A549 (cell line): ENCODE measurements around the gene ORM1. TPM values are rescaled to one million over a fixed set of nuclear protein-coding genes. Genes with fewer than 3 reads are reported as not detected.
A peak's percentile ranks its signal among the peaks of the same experiment; 100 is the strongest.

Experiments used
- ATAC-seq, 2 experiments: fragments of 200-7000 bp in 1 of 2; fragments of >200 bp in 1 of 2; cut with Nextera tagmentation in 1 of 2; cut with Tn5 transposase in 1 of 2; 3 replicates each; pipeline versions ENCODE4 v1.8.0 to v1.9.1; 2018 to 2020; ENCODE audit warnings: mild to moderate bottlenecking in 1 of 2, moderate library complexity in 1 of 2
- CTCF ChIA-PET: fragments of 300-600 bp; sonication (Branson Sonifier 250); formaldehyde crosslinking; extraction: SDS; loops from one replicate; lab custom pipeline; 2021; ENCODE audit warnings: antibody characterized with exemption, inconsistent platforms; lab: Yijun Ruan, JAX
- POLR2A ChIA-PET: fragments of 350-600 bp; formaldehyde crosslinking; extraction: SDS; loops from one replicate; lab custom pipeline; 2021; ENCODE audit warnings: antibody characterized with exemption, inconsistent platforms; lab: Yijun Ruan, JAX
- DNase-seq, 2 experiments: peaks; one replicate each; pipeline versions ENCODE4 v3.0.0 to v3.0.0-alpha.2; 2011 to 2016; ENCODE audit warnings: low read depth in 1 of 2, low spot score in 1 of 2
- FAIRE-seq: peaks from 2 replicates; lab custom pipeline; 2011; peaks lifted over from hg19 to GRCh38; lab: Jason Lieb, UNC
- H3K27ac ChIP-seq, 2 experiments: fragments of >200 bp; sonication (Bioruptor Twin); formaldehyde crosslinking; 3 replicates each; pipeline ENCODE4 v1.5.1; 2016 to 2017
- H3K4me1 ChIP-seq: fragments of >200 bp; sonication (Bioruptor Twin); formaldehyde crosslinking; 3 replicates; pipeline ENCODE4 v1.6.1; 2016
- H3K4me2 ChIP-seq: fragments of >200 bp; sonication (Bioruptor Twin); formaldehyde crosslinking; 3 replicates; pipeline ENCODE4 v1.6.1; 2016
- H3K4me3 ChIP-seq: fragments of >200 bp; sonication (Bioruptor Twin); formaldehyde crosslinking; 3 replicates; pipeline ENCODE4 v1.5.1; 2016
- H3K9me3 ChIP-seq: fragments of >200 bp; sonication (Bioruptor Twin); formaldehyde crosslinking; 3 replicates; pipeline ENCODE4 v1.6.1; 2016
- BHLHE40 ChIP-seq: IDR thresholded peaks from 2 replicates; pipeline ENCODE4 v1.6.1; 2012; ENCODE audit warnings: low read depth, low read length, inconsistent platforms
- CBX8 ChIP-seq: fragments of 200-600 bp; sonication (generic); IDR thresholded peaks from 2 replicates; pipeline ENCODE4 v1.6.1; 2016
- CEBPB ChIP-seq, 2 experiments: fragments of >200 bp in 1 of 2; sonication (Bioruptor Twin) in 1 of 2; formaldehyde crosslinking in 1 of 2; IDR thresholded peaks; 2 replicates each; pipeline ENCODE4 v1.6.1; 2012 to 2016
- CHD4 ChIP-seq: fragments of 200-600 bp; sonication (generic); IDR thresholded peaks from 2 replicates; pipeline ENCODE4 v1.6.1; 2016; ENCODE audit warnings: antibody characterized with exemption, mild to moderate bottlenecking, borderline replicate concordance
- EHMT2 ChIP-seq: fragments of 200-600 bp; sonication (generic); IDR thresholded peaks from 2 replicates; pipeline ENCODE4 v1.6.1; 2016; ENCODE audit warnings: antibody characterized with exemption, low read depth, mild to moderate bottlenecking, moderate library complexity
- FOSL2 ChIP-seq, 2 experiments: fragments of 450-650 bp in 1 of 2; fragments of >200 bp in 1 of 2; sonication (Bioruptor Twin) in 1 of 2; formaldehyde crosslinking; IDR thresholded peaks; 2 replicates each; pipeline versions ENCODE4 v1.5.0 to v1.6.1; 2016 to 2020; ENCODE audit warnings: mild to moderate bottlenecking in 1 of 2, moderate library complexity in 1 of 2
- GATA3 ChIP-seq: IDR thresholded peaks from 2 replicates; pipeline ENCODE4 v1.6.1; 2012; ENCODE audit warnings: borderline replicate concordance
- HDAC2 ChIP-seq: fragments of 200-600 bp; sonication (generic); IDR thresholded peaks from 2 replicates; pipeline ENCODE4 v1.6.1; 2016
- HOXB13 ChIP-seq: fragments of 250-450 bp; sonication (Bioruptor Pico); IDR thresholded peaks from 2 replicates; pipeline ENCODE4 v1.5.0; 2020; ENCODE audit warnings: low read depth, mild to moderate bottlenecking, moderate library complexity
- HOXB5 ChIP-seq: fragments of 250-450 bp; sonication (Bioruptor Pico); IDR thresholded peaks from 2 replicates; pipeline ENCODE4 v1.5.0; 2020; ENCODE audit warnings: mild to moderate bottlenecking, moderate library complexity
- JUNB ChIP-seq: fragments of >200 bp; sonication (Bioruptor Twin); formaldehyde crosslinking; IDR thresholded peaks from 2 replicates; pipeline ENCODE4 v1.6.1; 2016
- KDM1A ChIP-seq: fragments of 200-600 bp; sonication (generic); IDR thresholded peaks from 2 replicates; pipeline ENCODE4 v1.6.1; 2016; ENCODE audit warnings: low read depth, mild to moderate bottlenecking
- KDM5A ChIP-seq: fragments of 200-600 bp; sonication (generic); IDR thresholded peaks from 2 replicates; pipeline ENCODE4 v1.6.1; 2016; ENCODE audit warnings: antibody characterized with exemption, mild to moderate bottlenecking
- MAFK ChIP-seq: fragments of 450-650 bp; IDR thresholded peaks from 2 replicates; pipeline ENCODE4 v1.6.1; 2014; ENCODE audit not compliant: partially characterized antibody
- MAZ ChIP-seq: fragments of 150-350 bp; IDR thresholded peaks from 2 replicates; pipeline ENCODE4 v1.6.1; 2014; ENCODE audit warnings: antibody characterized with exemption, low read depth, low read length, borderline replicate concordance
- MYC ChIP-seq: IDR thresholded peaks from 2 replicates; pipeline ENCODE4 v1.6.1; 2012; ENCODE audit warnings: mild to moderate bottlenecking, inconsistent platforms, low read length, improper control_type of control experiment, borderline replicate concordance
- POLR2A ChIP-seq: IDR thresholded peaks from 2 replicates; pipeline ENCODE4 v1.6.1; 2012; ENCODE audit warnings: mild to moderate bottlenecking, low read length
- POLR2AphosphoS2 ChIP-seq: conservative IDR thresholded peaks from 2 replicates; pipeline ENCODE4 v1.6.1; 2012; ENCODE audit warnings: low read length, improper control_type of control experiment, inconsistent platforms
- RFX5 ChIP-seq: fragments of 450-650 bp; IDR thresholded peaks from 2 replicates; pipeline ENCODE4 v1.7.1; 2014; ENCODE audit warnings: antibody characterized with exemption, mild to moderate bottlenecking, moderate library complexity
- RNF2 ChIP-seq: fragments of 200-600 bp; sonication (generic); IDR thresholded peaks from 2 replicates; pipeline ENCODE4 v1.6.1; 2016; ENCODE audit warnings: low read depth, mild to moderate bottlenecking, antibody characterized with exemption, moderate library complexity, borderline replicate concordance
- TFCP2L1 ChIP-seq: fragments of 250-450 bp; sonication (Bioruptor Pico); IDR thresholded peaks from 2 replicates; pipeline ENCODE4 v1.5.0; 2021; ENCODE audit warnings: mild to moderate bottlenecking
- ZSCAN20 ChIP-seq: fragments of 250-450 bp; sonication (Bioruptor Pico); IDR thresholded peaks from 2 replicates; pipeline ENCODE4 v1.8.0; 2022; ENCODE audit warnings: mild to moderate bottlenecking, moderate library complexity
- WGBS: methylation state at CpG from one replicate; pipeline ENCODE4 v1.1.6; 2017; ENCODE audit errors: missing lambda C conversion rate; 5-methylcytosine and 5-hydroxymethylcytosine counted together
- polyA plus RNA-seq, 4 experiments: library from polyadenylated mRNA; depleted of rRNA in 3 of 4; stranded (reverse); fragments of >200 nt; fragmentation: RNase III in 1 of 4; extraction: RNeasy Plus Mini Kit Qiagen cat#74134 plus additional on column Dnase treatment in 1 of 4; gene quantifications; 2 replicates in 3 of 4; 3 replicates in 1 of 4; pipeline ENCODE4 v1.2.3, GENCODE V29; 2011 to 2017
- TF ChIP-seq, protein P1 (sequence below): fragments of >200 bp; sonication (Bioruptor Twin); formaldehyde crosslinking; IDR thresholded peaks from 3 replicates; pipeline ENCODE4 v1.6.1; 2016
- TF ChIP-seq, protein P2 (sequence below): fragments of >200 bp; sonication (Bioruptor Twin); formaldehyde crosslinking; IDR thresholded peaks from 3 replicates; pipeline ENCODE4 v1.5.1; 2016
- TF ChIP-seq, protein P3 (sequence below): fragments of 250-450 bp; sonication (Bioruptor Pico); IDR thresholded peaks from 2 replicates; pipeline ENCODE4 v1.5.0; 2020; ENCODE audit warnings: low read depth, mild to moderate bottlenecking, moderate library complexity
- TF ChIP-seq, protein P4 (sequence below): fragments of 200-600 bp; sonication (generic); IDR thresholded peaks from 2 replicates; pipeline ENCODE4 v1.6.1; 2016; ENCODE audit warnings: antibody characterized with exemption, mild to moderate bottlenecking, moderate library complexity
- TF ChIP-seq, protein P5 (sequence below): IDR thresholded peaks from 2 replicates; pipeline ENCODE4 v1.6.1; 2012

ORM1 gene
- polyA plus RNA-seq, 2 of the 4 experiments (the other 2 are of a cell fraction), result 0.12 to 0.19 TPM

DNA sequence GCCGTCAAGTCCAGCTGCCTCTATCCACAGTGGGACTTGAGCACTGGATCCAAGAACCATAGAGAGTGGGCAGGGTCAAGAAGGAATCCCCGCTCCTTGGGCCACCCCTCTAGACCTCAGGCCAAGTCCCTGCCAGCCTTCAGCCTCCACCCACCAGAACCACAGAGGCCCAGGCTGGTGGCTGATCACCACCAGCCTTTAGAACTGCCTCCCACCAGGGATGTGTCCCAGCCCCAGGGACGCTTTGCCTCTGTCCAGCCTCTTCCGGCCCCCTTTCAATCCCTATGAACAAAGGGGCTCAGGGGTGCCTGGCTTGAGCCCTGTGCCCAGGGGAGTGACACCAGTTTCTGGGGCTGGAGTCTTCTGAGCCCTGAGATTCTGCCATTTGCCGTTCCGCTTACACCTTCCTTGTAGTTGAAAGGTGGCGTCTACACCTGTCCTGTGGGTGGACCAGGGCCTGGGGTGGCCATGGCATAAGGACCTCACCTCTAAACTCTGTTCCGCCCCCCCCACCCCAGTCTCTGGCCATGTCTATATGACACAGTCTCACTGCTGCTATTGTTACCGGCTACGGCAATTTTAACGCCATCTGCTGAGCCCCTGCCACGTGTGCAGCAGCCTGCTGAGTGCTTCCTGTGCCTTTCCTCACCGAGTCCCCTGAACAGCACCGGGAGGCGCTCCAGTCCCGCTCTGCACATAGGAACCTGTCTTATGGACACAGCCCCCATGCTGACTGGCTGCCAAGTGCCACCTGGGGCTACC, 35.7 kb upstream of the ORM1 start:
- H3K4me3 ChIP-seq, result no peak overlapping the region
- DNase-seq, result no peak
- TF ChIP-seq FOSL2 (IDR thresholded peaks at IDR 0.05) (no peak), FOSL2 (CRISPR knock-in tag; IDR thresholded peaks at IDR 0.05) (no peak), POLR2A (no peak), BHLHE40 (no peak), MAFK (no peak), GATA3 (no peak), ZSCAN20 (no peak), CBX8 (no peak), MAZ (no peak), KDM1A (no peak), CHD4 (no peak), JUNB (no peak), CEBPB (IDR thresholded peaks at IDR 0.05) (no peak)
- TF ChIP-seq, protein P1, sequence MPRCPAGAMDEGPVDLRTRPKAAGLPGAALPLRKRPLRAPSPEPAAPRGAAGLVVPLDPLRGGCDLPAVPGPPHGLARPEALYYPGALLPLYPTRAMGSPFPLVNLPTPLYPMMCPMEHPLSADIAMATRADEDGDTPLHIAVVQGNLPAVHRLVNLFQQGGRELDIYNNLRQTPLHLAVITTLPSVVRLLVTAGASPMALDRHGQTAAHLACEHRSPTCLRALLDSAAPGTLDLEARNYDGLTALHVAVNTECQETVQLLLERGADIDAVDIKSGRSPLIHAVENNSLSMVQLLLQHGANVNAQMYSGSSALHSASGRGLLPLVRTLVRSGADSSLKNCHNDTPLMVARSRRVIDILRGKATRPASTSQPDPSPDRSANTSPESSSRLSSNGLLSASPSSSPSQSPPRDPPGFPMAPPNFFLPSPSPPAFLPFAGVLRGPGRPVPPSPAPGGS, result no peak
- H3K4me2 ChIP-seq, result peak overlapping the region; percentile 49; the same call in 1 of the 3 replicates
- 91% methylated on average over 16 of the region's 16 CpGs for WGBS
- ChIA-PET POLR2A (interaction anchor here (0.9 kb wide), 1 partner anchor 205 kb away, joined by 3 read pairs; no protein-coding TSS in a partner anchor), CTCF (interaction anchor here (0.6 to 10.0 kb wide), 12 partner anchors 8 to 631 kb away, joined by 3 to 191 read pairs (median 6); partner anchors contain the start of genes AMBP and COL27A1)
- FAIRE-seq, result no peak
- H3K27ac ChIP-seq, result peak overlapping the region; percentile 70 to 88
- no peaks in the 10 kb centered on the region for H3K9me3 ChIP-seq
- peaks cover 67% of the 10 kb centered on the region for H3K4me1 ChIP-seq
- no peak for ATAC-seq

DNA sequence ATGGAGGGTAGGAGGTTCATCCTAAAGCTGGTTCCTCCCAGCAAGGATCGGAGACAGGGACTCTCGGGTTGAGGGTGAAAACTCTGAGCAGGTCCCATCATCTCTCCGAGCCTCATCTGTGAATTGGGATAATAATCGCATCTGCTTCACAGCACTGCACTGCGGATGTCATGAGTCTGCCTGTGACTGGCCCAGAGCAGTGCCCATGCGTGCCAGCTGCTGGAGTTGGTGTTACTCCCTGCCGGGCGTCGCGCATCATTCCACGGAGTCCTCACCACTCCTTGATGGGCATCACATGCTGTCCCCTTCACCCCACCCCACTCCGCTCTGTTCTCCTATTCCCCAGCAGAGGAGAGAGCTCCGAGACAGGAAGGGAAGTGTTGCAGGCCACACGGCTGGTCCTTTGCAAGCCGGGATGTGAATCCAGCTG, 35.1 kb upstream of the ORM1 start:
- Histone ChIP-seq H3K9me3 (no peaks in the 10 kb centered on the region), H3K27ac (peak overlapping the region; percentile 70 to 88), H3K4me1 (peaks cover 61% of the 10 kb centered on the region), H3K4me2 (peak overlapping the region; percentile 49), H3K4me3 (no peak overlapping the region)
- DNase-seq (no peak), FAIRE-seq (no peak), ATAC-seq (peak; percentile 14 to 32; a peak in 5 of 6 replicates)
- TF ChIP-seq TFCP2L1 (CRISPR knock-in tag) (no peak), GATA3 (no peak), MAZ (no peak), RNF2 (no peak), BHLHE40 (no peak), HDAC2 (no peak), EHMT2 (no peak), MYC (no peak), HOXB5 (no peak), POLR2A (no peak), HOXB13 (CRISPR knock-in tag) (no peak), POLR2AphosphoS2 (no peak), RFX5 (no peak), FOSL2 (IDR thresholded peaks at IDR 0.05) (no peak), FOSL2 (CRISPR knock-in tag; IDR thresholded peaks at IDR 0.05) (no peak), ZSCAN20 (no peak), KDM5A (no peak)
- TF ChIP-seq, protein P2, sequence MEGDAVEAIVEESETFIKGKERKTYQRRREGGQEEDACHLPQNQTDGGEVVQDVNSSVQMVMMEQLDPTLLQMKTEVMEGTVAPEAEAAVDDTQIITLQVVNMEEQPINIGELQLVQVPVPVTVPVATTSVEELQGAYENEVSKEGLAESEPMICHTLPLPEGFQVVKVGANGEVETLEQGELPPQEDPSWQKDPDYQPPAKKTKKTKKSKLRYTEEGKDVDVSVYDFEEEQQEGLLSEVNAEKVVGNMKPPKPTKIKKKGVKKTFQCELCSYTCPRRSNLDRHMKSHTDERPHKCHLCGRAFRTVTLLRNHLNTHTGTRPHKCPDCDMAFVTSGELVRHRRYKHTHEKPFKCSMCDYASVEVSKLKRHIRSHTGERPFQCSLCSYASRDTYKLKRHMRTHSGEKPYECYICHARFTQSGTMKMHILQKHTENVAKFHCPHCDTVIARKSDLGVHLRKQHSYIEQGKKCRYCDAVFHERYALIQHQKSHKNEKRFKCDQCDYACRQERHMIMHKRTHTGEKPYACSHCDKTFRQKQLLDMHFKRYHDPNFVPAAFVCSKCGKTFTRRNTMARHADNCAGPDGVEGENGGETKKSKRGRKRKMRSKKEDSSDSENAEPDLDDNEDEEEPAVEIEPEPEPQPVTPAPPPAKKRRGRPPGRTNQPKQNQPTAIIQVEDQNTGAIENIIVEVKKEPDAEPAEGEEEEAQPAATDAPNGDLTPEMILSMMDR, result no peak
- TF ChIP-seq, protein P3, sequence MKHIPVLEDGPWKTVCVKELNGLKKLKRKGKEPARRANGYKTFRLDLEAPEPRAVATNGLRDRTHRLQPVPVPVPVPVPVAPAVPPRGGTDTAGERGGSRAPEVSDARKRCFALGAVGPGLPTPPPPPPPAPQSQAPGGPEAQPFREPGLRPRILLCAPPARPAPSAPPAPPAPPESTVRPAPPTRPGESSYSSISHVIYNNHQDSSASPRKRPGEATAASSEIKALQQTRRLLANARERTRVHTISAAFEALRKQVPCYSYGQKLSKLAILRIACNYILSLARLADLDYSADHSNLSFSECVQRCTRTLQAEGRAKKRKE, result no peak
- TF ChIP-seq, protein P4, sequence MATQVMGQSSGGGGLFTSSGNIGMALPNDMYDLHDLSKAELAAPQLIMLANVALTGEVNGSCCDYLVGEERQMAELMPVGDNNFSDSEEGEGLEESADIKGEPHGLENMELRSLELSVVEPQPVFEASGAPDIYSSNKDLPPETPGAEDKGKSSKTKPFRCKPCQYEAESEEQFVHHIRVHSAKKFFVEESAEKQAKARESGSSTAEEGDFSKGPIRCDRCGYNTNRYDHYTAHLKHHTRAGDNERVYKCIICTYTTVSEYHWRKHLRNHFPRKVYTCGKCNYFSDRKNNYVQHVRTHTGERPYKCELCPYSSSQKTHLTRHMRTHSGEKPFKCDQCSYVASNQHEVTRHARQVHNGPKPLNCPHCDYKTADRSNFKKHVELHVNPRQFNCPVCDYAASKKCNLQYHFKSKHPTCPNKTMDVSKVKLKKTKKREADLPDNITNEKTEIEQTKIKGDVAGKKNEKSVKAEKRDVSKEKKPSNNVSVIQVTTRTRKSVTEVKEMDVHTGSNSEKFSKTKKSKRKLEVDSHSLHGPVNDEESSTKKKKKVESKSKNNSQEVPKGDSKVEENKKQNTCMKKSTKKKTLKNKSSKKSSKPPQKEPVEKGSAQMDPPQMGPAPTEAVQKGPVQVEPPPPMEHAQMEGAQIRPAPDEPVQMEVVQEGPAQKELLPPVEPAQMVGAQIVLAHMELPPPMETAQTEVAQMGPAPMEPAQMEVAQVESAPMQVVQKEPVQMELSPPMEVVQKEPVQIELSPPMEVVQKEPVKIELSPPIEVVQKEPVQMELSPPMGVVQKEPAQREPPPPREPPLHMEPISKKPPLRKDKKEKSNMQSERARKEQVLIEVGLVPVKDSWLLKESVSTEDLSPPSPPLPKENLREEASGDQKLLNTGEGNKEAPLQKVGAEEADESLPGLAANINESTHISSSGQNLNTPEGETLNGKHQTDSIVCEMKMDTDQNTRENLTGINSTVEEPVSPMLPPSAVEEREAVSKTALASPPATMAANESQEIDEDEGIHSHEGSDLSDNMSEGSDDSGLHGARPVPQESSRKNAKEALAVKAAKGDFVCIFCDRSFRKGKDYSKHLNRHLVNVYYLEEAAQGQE, result no peak
- TF ChIP-seq, protein P5, sequence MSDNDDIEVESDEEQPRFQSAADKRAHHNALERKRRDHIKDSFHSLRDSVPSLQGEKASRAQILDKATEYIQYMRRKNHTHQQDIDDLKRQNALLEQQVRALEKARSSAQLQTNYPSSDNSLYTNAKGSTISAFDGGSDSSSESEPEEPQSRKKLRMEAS, result no peak
- POLR2A ChIA-PET, result interaction anchor here (0.9 to 1.0 kb wide), 2 partner anchors 8 to 205 kb away, joined by 3 read pairs; no protein-coding TSS in a partner anchor
- CTCF ChIA-PET, result interaction anchor here (0.6 to 10.0 kb wide), 14 partner anchors 9 to 632 kb away, joined by 3 to 191 read pairs (median 5); partner anchors contain the start of genes AMBP and COL27A1
- WGBS, result 72% methylated on average over 15 of the region's 15 CpGs
